GM12865 (cell line): Measurements from ENCODE around the gene MBTD1.
A peak's percentile ranks its signal among the peaks of the same experiment; 100 is the strongest.

Source experiments
- DNase-seq: peaks from one replicate; pipeline ENCODE4 v3.0.0; 2010; ENCODE audit warnings: low read depth
- H3K4me3 ChIP-seq: 2 replicates; pipeline ENCODE4 v1.5.1; 2011; ENCODE audit warnings: mild to moderate bottlenecking, low read depth, low read length, control low read depth
- TF ChIP-seq, protein P1 (sequence below): IDR thresholded peaks from 2 replicates; pipeline ENCODE4 v1.5.1; 2011; ENCODE audit warnings: low read length, control low read depth, low read depth, inconsistent platforms; ENCODE audit not compliant: insufficient read depth; ENCODE audit errors: missing control alignments

Gene MBTD1

GRCh38 chr17:51170736-51171135 is 89.1 kb downstream of the MBTD1 start:
- no peak for DNase-seq
- no peak overlapping the region for H3K4me3 ChIP-seq
- TF ChIP-seq, protein P1, sequence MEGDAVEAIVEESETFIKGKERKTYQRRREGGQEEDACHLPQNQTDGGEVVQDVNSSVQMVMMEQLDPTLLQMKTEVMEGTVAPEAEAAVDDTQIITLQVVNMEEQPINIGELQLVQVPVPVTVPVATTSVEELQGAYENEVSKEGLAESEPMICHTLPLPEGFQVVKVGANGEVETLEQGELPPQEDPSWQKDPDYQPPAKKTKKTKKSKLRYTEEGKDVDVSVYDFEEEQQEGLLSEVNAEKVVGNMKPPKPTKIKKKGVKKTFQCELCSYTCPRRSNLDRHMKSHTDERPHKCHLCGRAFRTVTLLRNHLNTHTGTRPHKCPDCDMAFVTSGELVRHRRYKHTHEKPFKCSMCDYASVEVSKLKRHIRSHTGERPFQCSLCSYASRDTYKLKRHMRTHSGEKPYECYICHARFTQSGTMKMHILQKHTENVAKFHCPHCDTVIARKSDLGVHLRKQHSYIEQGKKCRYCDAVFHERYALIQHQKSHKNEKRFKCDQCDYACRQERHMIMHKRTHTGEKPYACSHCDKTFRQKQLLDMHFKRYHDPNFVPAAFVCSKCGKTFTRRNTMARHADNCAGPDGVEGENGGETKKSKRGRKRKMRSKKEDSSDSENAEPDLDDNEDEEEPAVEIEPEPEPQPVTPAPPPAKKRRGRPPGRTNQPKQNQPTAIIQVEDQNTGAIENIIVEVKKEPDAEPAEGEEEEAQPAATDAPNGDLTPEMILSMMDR, result no peak

- DNase-seq, result no peak
- TF ChIP-seq, protein P1, result no peak
- no peak overlapping the region for H3K4me3 ChIP-seq
Observed at GRCh38 chr17:51169340-51169739, 90.5 kb downstream of the MBTD1 start.

GRCh38 chr17:51166987-51167931 is 92.6 kb downstream of the MBTD1 start:
- peak overlapping the region; percentile 99 for H3K4me3 ChIP-seq
- DNase-seq, result peak; percentile 73
- TF ChIP-seq, protein P1, result peak; percentile 82

DNA sequence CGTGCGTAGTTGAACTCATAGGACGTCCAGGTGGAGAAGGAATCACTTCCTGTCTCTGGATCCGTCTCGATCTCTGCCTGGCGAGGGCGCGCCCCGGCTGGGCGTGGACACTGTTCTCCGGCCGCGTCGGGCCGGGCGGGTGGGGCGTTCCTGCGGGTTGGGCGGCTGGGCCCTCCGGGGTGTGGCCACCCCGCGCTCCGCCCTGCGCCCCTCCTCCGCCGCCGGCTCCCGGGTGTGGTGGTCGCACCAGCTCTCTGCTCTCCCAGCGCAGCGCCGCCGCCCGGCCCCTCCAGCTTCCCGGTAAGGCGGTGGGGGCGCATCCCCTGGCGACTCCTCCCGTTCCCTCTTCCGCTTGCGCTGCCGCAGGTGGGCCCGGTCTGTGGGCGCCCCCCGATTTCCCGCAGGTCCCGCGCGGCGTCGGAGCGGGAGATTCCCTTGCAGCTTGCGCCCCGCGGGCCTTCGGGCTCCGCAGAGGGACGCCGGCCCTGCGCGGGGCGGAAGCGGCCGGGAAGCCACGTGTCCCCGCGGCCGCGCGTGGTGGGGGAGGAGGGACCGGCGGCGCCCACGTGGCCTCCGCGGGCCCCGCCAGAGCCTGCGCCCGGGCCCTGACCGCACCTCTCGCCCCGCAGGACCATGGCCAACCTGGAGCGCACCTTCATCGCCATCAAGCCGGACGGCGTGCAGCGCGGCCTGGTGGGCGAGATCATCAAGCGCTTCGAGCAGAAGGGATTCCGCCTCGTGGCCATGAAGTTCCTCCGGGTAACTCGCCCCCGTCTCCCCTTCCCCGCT is 93.5 kb downstream of the MBTD1 start, which contains the start of gene NME2:
TSS of gene NME2 (plus strand) at position 214 of the 789 bp plus-strand sequence. CDS start at position 634, 420 bp downstream.
- peak; percentile 91 for DNase-seq
- TF ChIP-seq, protein P1, result no peak
- H3K4me3 ChIP-seq, result peak within 1 kb of the TSS; percentile 99

- no peak for DNase-seq
- TF ChIP-seq, protein P1, result no peak
- peak overlapping the region; percentile 99 for H3K4me3 ChIP-seq
Observed at GRCh38 chr17:51165680-51166197, 94.1 kb downstream of the MBTD1 start.

DNA sequence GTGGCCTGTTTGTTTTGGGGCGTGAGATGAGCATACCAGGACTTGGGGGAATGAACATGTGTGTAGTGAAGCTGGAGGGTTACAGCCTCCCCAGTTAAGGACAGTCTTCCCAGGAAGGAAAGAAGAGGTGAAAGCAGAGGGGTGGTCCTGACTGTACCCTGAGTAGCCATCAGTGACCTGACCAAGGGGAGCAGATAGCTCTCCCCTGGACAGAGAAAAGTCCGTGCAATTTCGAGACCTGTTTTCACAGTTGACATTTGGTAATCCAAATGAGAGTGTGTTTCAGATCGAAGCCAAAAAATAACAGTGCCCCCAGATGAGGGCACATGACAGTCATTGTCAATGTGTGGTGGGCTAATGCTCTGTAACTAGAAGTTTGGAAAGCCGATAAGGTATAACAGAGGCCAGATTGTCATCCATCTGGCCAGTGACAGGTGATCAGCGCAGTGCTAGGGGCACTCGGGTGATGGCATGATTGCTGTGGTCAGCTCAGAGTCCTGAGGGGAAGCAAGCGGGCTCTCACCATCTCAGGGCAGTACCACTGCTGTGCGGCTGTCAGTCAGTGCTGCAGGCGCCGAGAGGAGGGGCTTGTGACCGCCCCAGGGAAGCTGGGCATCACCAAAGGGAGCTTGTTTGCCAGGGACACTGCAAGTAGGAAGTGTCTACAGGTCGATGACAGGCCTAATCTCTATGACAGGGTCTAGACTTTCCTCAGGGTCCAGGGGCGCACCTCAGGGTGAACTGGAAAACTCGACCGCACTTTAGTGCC is 94.8 kb downstream of the MBTD1 start:
- TF ChIP-seq, protein P1, result no peak
- DNase-seq, result no peak
- peak overlapping the region; percentile 99 for H3K4me3 ChIP-seq
